GM19468 (cell line): ENCODE results near the gene TNS1.

Experiments used
- ATAC-seq: cut with Tn5 transposase; IDR thresholded peaks from one replicate; pipeline ENCODE4 v1.9.1; 2021; ENCODE audit warnings: mild to moderate bottlenecking, moderate library complexity, moderate number of reproducible peaks; ENCODE audit not compliant: unreplicated experiment; ENCODE audit errors: extremely low read depth

The TNS1 gene

DNA sequence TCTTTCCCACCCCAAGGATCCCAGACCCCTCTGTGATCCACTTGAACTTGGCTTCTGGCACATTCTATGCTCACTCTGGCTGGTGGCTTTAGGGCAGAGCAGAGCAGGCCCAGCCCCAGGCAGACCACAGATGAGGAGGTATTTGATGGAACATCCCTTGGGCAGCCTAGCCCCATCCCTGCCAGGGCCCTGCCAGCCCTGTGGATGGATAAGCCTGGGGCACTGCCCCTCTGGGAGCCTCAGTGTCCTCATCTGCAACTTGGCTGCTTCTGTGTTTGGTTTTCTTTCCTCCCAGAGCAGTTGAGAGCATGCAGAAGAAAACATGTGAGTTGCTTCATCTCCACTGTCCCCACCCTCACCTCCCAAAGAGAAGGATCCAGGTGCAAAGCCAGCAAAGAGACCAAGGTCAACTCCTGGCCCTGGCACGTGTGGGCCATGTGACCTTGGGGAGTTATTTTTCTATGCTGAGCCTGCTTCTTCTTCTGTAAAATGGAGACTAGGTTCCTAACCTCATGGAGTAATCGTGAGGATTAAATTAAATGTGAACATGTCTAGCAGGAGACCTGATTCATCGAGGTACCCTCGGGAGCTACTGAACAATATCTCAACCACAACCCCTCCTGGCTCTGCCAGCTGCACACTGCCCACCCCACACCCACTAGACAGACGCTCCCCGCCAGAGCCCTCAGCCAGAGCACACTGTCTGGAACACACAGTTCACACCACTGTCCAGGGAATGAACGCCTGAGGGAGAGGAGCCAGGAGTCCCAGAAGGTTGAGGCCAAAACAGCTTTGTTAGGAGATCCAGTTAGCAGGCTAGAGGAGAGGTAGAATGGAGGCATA, 14.6 kb upstream of the TNS1 start:
- no peak for ATAC-seq

DNA sequence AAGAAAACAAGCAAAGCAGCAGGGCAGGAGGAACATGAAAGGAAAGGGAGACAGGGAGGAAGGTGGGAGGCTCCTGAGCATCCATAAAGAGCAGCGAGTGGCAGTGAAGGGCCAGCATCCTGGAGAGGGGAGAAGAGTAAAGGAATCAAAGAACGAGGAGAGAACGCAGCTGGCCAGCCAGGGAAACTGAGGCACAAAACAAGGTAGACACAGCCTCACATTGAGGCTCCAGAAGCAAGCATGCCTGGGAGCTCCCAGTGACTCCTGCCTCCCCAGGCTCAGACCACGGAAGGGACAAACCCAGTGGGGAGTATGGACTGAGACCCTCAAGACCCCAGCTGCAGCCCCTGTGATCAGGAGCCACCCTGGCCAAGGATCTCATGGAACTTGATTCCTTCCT, 14.0 kb upstream of the TNS1 start:
- ATAC-seq, result no peak

DNA sequence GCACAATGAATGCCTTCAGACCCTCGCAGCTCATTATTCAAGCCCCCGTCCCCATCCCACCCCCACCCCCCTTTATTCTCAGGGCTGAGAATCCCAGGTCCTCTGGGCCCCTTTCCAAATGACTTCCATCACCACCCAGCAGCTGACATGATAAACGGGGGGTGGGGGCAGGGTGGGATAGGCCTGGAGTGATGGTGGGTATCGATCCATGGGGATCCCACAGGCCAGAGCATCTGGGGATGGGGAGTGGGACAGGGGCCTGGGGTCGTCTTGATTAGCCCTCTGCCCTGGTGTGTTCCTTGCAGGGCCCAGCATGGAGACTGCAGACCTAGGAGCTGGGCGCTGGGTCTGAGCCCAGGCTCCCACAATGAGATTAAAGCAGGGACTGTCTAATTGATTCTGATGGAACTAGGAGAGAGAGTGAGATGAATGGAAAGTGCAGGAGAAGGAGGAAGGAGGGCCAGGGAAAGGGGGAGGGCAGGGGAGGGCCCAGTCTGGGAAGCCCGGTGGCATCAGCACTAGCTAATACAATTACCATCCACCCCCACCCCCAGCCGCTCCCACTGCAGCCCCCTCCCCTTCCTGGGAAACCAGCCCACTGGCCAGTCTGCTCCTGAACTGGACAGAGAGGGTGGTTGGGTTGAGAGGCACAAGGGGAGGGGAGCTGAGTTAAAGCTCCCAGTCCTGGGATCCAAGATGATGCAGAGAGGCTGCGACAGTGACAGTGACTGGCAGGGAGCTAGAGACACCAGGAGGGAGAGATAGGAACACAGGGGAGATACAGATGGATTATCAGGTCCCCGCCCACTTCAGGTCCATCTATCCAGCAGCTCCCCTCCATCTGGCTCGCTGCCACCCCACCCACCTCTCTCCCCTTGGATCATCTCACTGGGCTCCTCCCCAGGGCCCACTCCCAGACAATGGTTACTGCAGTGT, 13.1 kb upstream of the TNS1 start:
- no peak for ATAC-seq

DNA sequence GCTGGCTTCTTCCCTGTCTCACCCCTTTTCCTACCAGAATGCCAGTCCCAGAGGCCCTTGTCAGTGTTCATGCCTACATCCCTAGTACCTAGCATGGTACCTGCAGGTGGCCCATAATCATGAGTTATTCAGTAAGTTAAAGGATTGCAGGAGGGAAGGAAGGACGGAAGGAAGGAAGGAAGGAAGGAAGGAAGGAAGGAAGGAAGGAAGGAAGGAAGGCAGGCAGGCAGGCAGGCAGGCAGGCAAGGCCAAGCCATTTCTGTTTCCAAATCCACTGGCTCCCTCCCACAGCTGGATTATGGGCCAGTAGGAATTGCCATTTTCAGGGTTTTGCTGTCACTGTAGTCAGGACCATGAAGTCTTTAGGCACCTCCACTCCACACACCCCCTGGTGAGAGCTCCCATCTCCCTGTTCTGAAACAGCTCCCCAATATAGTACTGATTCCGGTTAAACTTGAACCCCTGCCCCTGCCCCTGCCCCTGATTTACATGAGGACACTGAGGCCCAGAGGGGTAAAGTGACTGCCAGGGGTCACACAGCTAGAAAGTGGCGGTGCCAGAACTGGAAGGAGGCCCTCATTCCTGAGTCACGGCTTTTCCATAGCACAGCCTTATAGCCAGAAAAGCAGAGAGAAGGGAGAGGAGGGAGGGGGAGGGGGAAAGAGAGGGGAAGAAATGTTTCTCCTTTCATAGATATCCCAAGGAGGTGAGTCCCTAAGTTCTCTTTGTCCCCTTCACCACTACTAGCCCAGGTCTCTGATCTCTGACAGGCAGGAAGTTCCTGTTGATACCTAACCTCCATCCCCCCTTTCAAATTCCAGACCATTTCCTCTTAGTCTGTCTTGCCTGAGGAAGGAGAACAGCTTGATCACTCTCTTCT, 12.2 kb upstream of the TNS1 start:
- no peak for ATAC-seq

DNA sequence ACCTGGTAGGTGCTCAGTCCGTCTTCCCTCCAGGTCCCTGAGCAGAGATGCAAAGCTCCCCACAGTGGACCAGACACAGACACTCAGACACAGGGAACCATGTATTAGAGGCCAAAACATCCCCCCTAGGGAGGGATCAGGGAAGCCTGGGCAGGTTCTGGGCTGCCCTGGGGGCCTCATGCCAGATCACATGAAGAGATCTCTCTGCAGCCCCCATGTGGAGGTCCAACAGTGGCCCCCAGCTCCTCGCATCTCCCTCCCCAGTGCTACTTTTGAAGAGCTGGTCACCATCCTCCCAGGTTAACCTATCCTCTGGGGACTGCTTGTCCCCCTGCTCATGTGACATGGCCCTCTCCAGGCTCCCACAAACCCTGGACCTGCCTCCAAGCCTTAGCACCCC, 10.5 kb upstream of the TNS1 start:
- ATAC-seq, result no peak

DNA sequence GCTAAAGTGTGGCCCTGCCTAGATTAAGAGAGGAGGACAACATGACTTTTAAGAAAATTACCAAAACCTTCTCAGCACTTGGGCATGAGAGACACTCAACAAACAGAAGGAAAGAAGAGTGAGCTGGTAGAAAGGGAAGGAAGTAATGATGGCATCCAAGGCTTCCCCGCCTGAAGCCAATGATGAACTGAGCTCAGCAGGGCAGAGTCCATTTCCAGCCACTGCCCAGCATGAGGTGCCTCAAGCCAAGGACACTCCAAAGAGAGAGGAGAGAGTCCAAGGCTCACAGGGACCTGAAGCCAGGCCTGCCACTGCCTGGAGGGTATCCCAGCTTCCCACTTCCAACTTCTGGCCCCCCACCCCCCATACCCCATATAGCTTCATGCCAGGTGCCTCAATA, 9.5 kb upstream of the TNS1 start:
- no peak for ATAC-seq

DNA sequence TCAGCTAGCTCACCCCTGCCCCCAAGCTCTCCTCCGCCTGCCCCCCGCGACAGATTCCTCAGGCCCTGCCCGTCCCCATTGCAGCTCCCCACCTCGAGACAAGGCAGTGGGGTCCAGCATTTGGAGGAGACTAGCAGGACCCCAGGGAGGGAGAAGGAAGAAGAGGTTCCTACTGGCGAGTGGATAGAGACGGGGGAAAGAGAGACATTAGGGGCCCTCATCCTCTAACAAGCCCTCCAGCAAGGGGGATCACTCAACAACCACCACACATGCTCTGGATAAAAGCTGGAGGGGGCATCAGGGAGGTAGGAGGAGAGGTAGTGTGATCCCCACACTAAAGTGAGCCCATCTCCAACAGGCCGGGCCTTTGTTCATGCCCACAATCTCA, 8.9 kb upstream of the TNS1 start:
- ATAC-seq, result no peak

DNA sequence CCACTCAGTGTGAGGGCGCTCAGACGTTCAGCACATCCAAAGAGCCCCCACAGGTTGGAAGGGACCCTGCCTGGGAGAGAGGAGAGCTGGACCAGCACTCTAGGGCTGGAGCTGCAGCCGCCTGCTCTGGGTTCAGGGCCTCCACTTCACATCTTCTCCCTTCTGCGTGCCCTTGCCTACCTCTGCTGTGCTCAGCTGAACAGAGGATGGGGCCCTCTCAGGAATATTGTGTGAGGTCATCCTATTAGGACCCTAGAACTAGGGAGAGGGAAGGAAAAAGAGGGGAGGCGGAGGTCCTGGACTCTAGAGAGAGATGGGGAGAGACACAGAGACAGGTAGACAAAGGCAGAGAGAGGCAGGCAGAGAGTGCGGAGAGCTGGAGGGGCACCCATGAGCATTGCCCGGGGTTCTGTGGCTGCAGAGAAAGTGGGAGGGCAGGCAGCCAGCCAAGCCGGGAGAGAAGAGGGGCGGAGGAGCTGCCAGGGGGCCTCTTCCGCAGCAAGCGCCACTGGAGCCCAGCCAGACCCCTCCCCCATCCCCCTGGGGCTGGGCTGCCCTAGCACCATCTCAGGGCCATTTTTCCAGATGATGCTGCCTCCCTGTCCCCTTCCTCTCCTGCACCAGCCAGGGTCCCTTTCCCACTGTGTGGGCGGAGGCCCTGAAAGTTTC, 8.3 kb upstream of the TNS1 start:
- no peak for ATAC-seq

DNA sequence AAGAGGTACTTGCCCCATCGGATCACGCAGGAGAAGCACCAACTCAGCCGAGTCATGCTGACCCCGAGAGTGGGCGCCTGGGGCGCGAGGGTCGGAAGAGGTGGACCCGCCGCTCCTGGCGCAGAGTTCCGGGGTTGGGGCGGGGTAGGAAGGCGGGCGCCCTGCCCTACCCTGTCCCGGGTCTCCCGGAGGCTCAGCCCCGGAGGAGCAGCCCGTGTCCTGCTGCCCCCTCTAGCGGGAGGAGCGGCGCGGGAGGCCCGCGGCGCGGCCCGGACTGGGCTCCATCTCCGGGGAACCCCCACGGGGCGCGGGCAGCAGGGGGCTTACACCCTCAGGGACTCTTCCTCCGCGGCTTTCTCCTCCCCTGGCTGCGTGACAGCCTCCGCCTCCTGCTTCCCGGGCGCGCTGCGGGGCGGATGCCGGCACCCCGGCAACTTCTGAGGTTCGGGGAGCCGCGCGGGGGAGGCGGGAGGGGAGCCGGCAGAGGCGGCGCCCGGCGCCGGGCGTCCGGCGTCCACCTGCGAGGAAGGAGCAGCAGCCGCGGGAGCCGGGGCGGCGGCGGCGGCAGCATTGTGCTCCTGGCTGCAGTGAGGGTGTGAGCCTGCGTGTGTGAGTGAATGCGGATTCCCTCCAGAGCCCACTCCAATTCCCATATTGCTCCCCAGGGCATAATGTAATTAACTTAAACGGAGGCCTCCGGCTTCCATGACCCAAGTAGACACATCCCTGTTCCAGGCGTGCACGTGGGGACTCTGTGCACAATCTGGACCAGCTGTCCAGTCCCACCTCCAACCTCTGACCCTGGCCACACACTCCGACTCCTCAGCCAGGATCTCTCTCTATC, 7.6 kb upstream of the TNS1 start:
- ATAC-seq, result no peak

DNA sequence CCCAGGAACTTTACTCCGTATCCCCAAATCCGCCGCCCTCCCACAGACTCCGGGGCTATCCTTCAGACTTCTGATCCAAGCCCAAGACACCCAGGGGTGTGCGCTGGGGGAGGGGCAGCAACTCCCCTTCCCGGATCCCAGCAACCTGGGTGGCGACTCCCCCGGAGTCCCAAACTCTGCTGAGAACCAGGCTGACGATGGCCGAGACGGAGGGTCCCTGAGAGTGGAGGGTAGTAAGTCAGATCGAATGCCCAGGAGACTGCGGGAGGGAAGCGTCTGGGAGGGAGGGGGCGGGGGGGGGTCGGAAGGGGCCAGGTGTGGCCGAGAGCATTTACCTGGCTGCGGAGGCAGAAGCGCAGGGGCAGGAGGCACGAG, 7.0 kb upstream of the TNS1 start:
- no peak for ATAC-seq

DNA sequence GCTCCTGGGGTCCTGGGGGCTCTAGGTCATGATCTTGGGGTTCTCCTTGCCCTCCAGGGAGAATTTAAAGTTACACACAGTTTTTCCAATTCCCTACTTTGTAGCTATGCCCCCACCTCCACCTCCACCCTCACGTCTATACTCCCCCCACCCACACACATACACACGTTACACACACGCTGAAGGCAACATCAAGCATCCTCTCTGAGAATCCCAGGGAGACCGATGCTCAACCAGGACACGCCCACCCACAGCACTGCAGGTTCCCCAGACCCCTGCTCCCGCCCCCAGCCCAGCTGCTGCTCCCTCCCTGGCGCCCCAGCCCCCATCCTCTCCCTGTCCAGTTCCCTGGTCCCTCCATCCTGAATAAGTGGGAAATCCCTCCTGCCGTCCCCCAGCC, 6.4 kb upstream of the TNS1 start:
- no peak for ATAC-seq

DNA sequence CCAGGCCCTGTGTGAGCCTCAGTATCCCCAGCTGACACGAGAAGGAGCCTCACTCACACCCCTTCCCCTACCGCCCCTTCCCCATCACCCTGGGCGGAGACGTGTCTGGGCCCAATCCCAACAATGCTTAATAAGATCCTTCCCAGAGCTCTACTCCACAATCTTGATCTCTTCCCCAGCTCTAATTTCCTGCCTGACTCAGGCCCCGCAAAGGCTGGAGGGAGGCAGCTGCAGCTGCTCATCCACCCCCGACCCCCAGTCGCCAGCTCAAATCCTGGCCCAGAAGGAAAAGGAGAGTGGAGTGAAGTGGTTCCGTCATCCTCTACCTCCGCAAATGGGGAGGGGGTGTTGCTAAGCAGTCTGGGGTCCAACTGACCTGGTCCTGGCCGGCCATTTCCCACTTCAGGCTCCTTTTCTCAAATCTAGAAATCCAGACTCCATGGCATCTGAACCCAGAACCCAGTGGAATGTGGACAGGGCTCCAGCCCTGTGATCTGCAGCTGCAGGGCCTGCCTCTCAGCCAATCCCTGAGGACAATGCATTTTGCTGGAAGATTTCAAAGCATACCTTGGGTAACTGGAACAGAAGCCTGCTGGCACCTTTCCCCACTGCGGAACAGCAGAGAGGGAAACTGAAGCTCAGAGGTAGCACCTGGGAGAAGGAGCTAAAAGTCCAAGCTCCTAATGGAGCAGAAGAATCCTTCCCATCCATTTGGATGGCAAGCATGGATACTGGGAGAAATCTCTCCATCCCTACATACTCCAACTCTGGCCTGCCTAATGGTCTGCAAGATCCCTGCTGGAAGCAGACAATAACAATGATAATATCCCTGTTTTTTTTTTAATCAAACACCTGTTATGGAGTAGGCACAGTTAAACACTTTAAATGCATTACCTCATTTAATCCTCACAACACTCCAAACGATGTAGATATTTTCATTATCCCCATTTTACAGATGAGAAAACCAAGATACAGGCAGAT, 5.6 kb upstream of the TNS1 start:
- no peak for ATAC-seq

DNA sequence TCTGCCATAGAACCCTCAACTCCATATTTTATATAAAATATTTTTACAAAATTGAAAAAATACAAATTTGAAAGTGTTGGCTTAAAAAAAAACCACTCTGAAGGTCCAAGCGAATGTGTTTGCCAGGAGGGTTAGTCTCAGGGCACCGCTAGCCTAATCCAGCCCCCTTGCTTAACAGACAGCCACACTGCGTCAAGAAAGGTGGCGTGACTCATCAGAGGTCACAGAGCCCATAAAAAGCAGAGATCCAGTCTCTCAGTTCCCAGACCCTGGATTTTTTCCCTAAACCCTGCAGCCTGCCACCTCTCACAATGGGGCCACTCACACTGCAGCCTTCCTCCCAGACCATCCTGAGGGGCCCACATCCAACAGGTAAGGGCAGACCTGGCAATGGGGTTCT, 3.9 kb upstream of the TNS1 start:
- no peak for ATAC-seq

DNA sequence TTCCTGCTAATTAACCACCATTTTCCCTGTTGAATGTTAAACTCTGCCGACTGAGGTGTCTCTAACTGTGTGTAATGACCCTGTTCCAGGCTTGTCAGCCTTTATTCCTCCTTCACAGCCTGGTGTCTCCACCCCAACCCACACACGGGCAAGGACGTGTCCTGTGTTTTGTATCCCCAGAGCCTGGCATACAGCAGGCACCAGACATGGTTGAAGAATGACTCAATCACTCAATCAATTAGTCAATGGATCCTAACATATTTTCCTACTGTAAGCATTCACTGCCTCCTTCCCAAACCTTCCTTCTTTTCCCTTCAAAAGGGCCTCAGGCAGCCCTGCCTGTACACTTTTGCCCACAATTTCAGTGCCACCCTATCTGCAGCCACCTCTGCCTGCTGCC, 2.7 kb upstream of the TNS1 start:
- no peak for ATAC-seq

DNA sequence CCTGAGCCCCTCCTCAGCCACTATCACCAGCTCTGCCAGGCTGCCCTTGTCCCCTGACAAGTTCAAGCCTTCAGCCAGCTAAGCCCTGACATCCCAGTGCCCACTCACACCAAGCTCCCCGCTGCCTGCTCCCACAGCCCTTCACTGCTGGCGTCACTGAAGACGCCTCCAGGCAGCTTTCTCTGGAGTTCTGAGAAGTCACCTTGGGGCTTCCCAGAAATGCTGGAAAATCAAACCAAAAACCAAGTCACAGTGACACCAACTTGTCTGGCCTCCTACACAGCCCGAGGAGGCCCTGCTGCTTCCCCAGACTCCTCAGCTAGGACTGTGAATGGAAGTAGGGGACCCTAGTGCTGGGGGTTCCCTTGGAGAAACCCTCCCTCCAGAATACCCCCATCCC, 2.2 kb upstream of the TNS1 start:
- ATAC-seq, result no peak

DNA sequence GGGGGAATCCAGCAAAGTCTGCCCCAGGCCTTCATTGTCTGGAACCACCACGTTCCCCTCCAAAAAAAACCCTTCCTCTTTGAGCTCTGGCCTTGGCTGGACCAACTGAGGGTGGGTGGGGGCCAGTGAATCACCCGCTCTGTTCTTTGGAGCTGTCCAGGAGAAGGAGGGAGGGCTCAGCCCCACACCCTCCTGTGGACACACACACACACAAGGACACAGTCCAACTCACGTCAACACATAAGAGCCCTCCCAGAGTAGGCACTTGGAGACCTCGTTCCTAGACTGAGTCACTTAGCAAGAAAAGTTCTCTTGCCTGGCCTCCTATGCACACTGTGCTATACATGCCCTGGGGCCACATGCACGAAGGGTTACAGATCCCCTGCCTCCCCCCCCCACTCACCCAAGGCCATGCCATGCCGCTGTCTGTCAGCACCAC, 1.2 kb upstream of the TNS1 start:
- ATAC-seq, result no peak

DNA sequence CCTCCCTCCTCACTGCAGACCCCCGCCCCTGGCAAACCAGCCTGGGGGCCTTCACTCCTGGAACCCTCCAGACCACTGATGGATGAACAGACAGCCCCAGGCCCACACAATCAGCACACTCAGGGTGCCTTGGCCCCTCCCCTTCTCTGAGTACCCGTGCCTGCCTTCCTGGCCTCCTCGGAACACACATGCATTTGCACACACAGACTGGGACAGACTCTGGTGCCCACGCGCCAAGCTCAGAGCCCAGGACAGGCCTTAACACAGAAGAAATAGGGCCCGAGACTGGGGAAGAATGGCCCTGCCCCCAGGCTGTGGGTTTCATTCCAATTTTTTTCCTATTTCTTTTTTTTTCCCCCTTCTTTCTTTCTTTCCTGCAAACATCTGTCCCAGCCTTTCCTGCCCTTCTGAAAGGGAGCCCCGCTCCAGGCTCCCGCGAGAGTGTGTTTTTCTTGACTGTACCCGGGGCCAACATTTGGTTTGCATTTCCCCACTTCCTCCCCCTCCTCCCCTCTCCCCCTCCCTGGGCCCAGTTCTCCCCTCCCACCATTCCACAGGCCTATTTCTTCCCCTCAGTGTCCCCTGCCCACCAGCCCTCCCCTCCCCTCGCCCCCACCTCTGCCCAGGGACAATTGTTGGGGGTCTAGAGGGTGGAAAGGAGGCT, 618 bp upstream of the TNS1 start:
- ATAC-seq, result no peak
